PFSK-1 (cell line): ENCODE measurements around the gene EFCC1.

Source experiments
- POLR2AphosphoS5 ChIP-seq: IDR thresholded peaks from 2 replicates; pipeline ENCODE4 v1.6.1; 2012; ENCODE audit warnings: low read depth, mild to moderate bottlenecking, control low read depth, low read length, moderate library complexity
- SIN3A ChIP-seq: IDR thresholded peaks from 2 replicates; pipeline ENCODE4 v1.6.1; 2012; ENCODE audit warnings: mild to moderate bottlenecking, low read length, moderate library complexity, borderline replicate concordance; ENCODE audit not compliant: insufficient read depth
- TAF1 ChIP-seq: IDR thresholded peaks from 2 replicates; pipeline ENCODE4 v1.6.1; 2012; ENCODE audit warnings: low read length, control low read depth, borderline replicate concordance; ENCODE audit not compliant: insufficient read depth

DNA sequence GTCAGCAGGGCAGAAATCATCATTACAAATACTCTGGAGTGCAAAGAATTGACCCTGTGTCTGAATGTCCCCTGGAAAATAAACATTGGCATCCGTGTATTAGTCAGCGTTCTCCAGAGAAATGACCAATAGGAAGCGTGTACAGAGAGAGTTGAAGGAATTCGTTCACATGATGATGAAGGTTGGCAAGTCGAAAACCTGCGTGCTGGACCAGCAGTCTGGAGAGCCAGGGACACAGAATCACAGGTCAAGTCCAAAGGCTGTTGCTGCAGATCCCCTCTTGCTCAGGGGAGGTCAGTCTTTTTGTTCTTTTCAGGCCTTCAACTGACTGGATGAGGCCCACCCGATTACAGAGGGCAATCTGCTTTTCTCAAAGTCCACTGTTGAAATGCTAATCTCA is 76.1 kb downstream of the EFCC1 start:
- TF ChIP-seq POLR2AphosphoS5 (no peak), TAF1 (no peak), SIN3A (no peak)
